ENCODE results near the gene ATXN2L.
A peak's percentile ranks its signal among the peaks of the same experiment; 100 is the strongest.
"Not testable (repeated sequence)": the region's sequence is repeated elsewhere in the genome, so short reads cannot be mapped to it uniquely, and the experiment has no call there.

Gene ATXN2L

GRCh38 chr16:28874406-28874805 is 51.6 kb downstream of the ATXN2L start:
- DNase-seq, result no peak

GRCh38 chr16:28875134-28876018 is 52.6 kb downstream of the ATXN2L start:
- DNase-seq, result no peak

- peak; percentile 34 for DNase-seq
Observed at GRCh38 chr16:28876019-28876659, 53.3 kb downstream of the ATXN2L start.

- no peak for DNase-seq
Observed at GRCh38 chr16:28876973-28877654, 54.3 kb downstream of the ATXN2L start.

GRCh38 chr16:28877655-28878000 is 54.8 kb downstream of the ATXN2L start:
- no peak for DNase-seq

GRCh38 chr16:28878083-28878926 is 55.5 kb downstream of the ATXN2L start, which contains the start of gene ATP2A1:
Gene ATP2A1 (plus strand): TSS chr16:28878488. CDS start chr16:28878672, 184 bp downstream.
- no peak for DNase-seq

- no peak for DNase-seq
Observed at GRCh38 chr16:28879261-28879840, 56.6 kb downstream of the ATXN2L start.

GRCh38 chr16:28879841-28880588 is 57.2 kb downstream of the ATXN2L start:
- peak; percentile 85 for DNase-seq

GRCh38 chr16:28880589-28880915 is 57.8 kb downstream of the ATXN2L start:
- DNase-seq, result no peak

- DNase-seq, result no peak
Observed at GRCh38 chr16:28880955-28881354, 58.2 kb downstream of the ATXN2L start.

- not testable (repeated sequence) for DNase-seq
Observed at GRCh38 chr16:28881565-28881964, 58.8 kb downstream of the ATXN2L start.

GRCh38 chr16:28882551-28883160 is 59.9 kb downstream of the ATXN2L start:
- DNase-seq, result no peak

GRCh38 chr16:28883221-28883996 is 60.6 kb downstream of the ATXN2L start:
- no peak for DNase-seq

- no peak for DNase-seq
Observed at GRCh38 chr16:28884045-28884444, 61.2 kb downstream of the ATXN2L start.
